B cell (primary cell): Measurements from ENCODE around the gene PLCD3. TPM values are rescaled to one million over a fixed set of nuclear protein-coding genes. Genes with fewer than 3 reads are reported as not detected.

ENCODE experiments used
- ATAC-seq: fragments of 200-7000 bp; cut with Tn5 transposase; one replicate; pipeline ENCODE4 v1.10.0; 2021; ENCODE audit warnings: low read depth, mild to moderate bottlenecking, moderate number of reproducible peaks, moderate library complexity
- CTCF ChIA-PET: fragments of 350-600 bp; sonication (Branson Sonifier 250); formaldehyde crosslinking; loops from one replicate; lab custom pipeline; 2021; ENCODE audit warnings: antibody characterized with exemption, inconsistent platforms; lab: Charles Lee
- POLR2A ChIA-PET: fragments of 350-600 bp; sonication (Branson Sonifier 250); formaldehyde crosslinking; loops from one replicate; lab custom pipeline; 2021; ENCODE audit warnings: antibody characterized with exemption; lab: Charles Lee
- DNase-seq: peaks from one replicate; pipeline ENCODE4 v3.0.0; 2013
- H2AFZ ChIP-seq: 2 replicates; pipeline ENCODE4 v1.6.1; 2012; ENCODE audit warnings: mild to moderate bottlenecking, low read depth, low read length; ENCODE audit not compliant: insufficient read depth, poor library complexity, severe bottlenecking
- H3K27ac ChIP-seq, 2 donors: 1 replicate in 1 of 2; 2 replicates in 1 of 2; pipeline ENCODE4 v1.5.1; 2012 to 2013; ENCODE audit warnings: low read length in 2 of 2, mild to moderate bottlenecking in 2 of 2, moderate library complexity in 1 of 2
- H3K27me3 ChIP-seq, 4 experiments: fragments of 200-600 bp in 1 of 4; sonication (generic) in 1 of 4; replicated peaks in 1 of 4; 1 replicate in 2 of 4; 2 replicates in 2 of 4; pipeline versions ENCODE4 v1.6.1 to v1.7.0; 2013 to 2016; ENCODE audit warnings: low read length in 3 of 4, mild to moderate bottlenecking in 2 of 4, mixed read lengths in 1 of 4, moderate library complexity in 1 of 4; ENCODE audit not compliant: insufficient read depth in 4 of 4, control insufficient read depth in 3 of 4; ENCODE audit errors: control extremely low read depth in 1 of 4
- H3K36me3 ChIP-seq, 2 experiments: replicated peaks in 1 of 2; 1 replicate in 1 of 2; 2 replicates in 1 of 2; pipeline versions ENCODE4 v1.6.1 to v1.7.1; 2013; ENCODE audit warnings: low read length in 1 of 2; ENCODE audit not compliant: insufficient read depth in 2 of 2, control insufficient read depth in 1 of 2; ENCODE audit errors: control extremely low read depth in 1 of 2, extremely low read depth in 1 of 2
- H3K4me1 ChIP-seq, 2 donors: fragments of 200-600 bp in 1 of 2; sonication (generic) in 1 of 2; 1 replicate in 1 of 2; 2 replicates in 1 of 2; pipeline versions ENCODE4 v1.5.1 to v1.6.1; 2013 to 2017; ENCODE audit warnings: low read length in 2 of 2; ENCODE audit not compliant: control insufficient read depth in 2 of 2, insufficient read depth in 2 of 2
- H3K4me2 ChIP-seq: replicated peaks from 2 replicates; pipeline ENCODE3; 2012; ENCODE audit warnings: mild to moderate bottlenecking, low read depth, low read length; ENCODE audit not compliant: poor library complexity, severe bottlenecking
- H3K4me3 ChIP-seq, 5 experiments: fragments of 200-600 bp in 1 of 5; sonication (generic) in 1 of 5; 1 replicate in 3 of 5; 2 replicates in 2 of 5; pipeline versions ENCODE4 v1.5.1 to v1.7.0; 2011 to 2016; ENCODE audit warnings: low read length in 4 of 5, mild to moderate bottlenecking in 4 of 5, low read depth in 2 of 5, control low read depth in 1 of 5, moderate library complexity in 1 of 5; ENCODE audit not compliant: insufficient read depth in 1 of 5; ENCODE audit errors: control extremely low read depth in 1 of 5, extremely low read depth in 1 of 5
- H3K79me2 ChIP-seq: fragments of 200-600 bp; sonication (generic); one replicate; pipeline ENCODE4 v1.6.0; 2016; ENCODE audit warnings: low read length; ENCODE audit not compliant: control insufficient read depth, insufficient read depth
- H3K9ac ChIP-seq: fragments of 200-600 bp; sonication (generic); 2 replicates; pipeline ENCODE4 v1.6.1; 2017; ENCODE audit warnings: mild to moderate bottlenecking, low read length, moderate library complexity
- H3K9me3 ChIP-seq, 3 donors: one replicate each; pipeline versions ENCODE4 v1.6.1 to v1.7.1; 2013; ENCODE audit warnings: low read length in 2 of 3; ENCODE audit not compliant: control insufficient read depth in 2 of 3, insufficient read depth in 1 of 3; ENCODE audit errors: control extremely low read depth in 1 of 3
- H4K20me1 ChIP-seq: 2 replicates; pipeline ENCODE4 v1.6.0; 2012; ENCODE audit warnings: mild to moderate bottlenecking, low read length; ENCODE audit not compliant: insufficient read depth, control insufficient read depth, poor library complexity, severe bottlenecking
- H3K27ac Mint-ChIP-seq: one replicate; pipeline ENCODE4 v1.8.0; 2021; ENCODE audit warnings: mixed read lengths
- H3K27me3 Mint-ChIP-seq: one replicate; pipeline ENCODE4 v1.8.0; 2021; ENCODE audit warnings: mixed read lengths
- H3K4me1 Mint-ChIP-seq: one replicate; pipeline ENCODE4 v1.8.0; 2021; ENCODE audit warnings: mixed read lengths
- H3K4me3 Mint-ChIP-seq: one replicate; pipeline ENCODE4 v1.8.0; 2021; ENCODE audit warnings: mixed read lengths
- H3K9me3 Mint-ChIP-seq: one replicate; pipeline ENCODE4 v1.8.0; 2022; ENCODE audit warnings: mixed read lengths; ENCODE audit not compliant: insufficient read depth
- EZH2 ChIP-seq: IDR thresholded peaks from 2 replicates; pipeline ENCODE4 v1.6.1; 2012; ENCODE audit warnings: borderline replicate concordance, low read depth, mild to moderate bottlenecking, moderate library complexity, low read length; ENCODE audit not compliant: insufficient read depth, poor library complexity, severe bottlenecking
- WGBS: methylation state at CpG from one replicate; pipeline ENCODE4 v1.1.5; 2013; ENCODE audit warnings: missing lambda C conversion rate; ENCODE audit not compliant: insufficient coverage; 5-methylcytosine and 5-hydroxymethylcytosine counted together
- intact Hi-C: fragments of 100-400 bp; cut with micrococcal nuclease; formaldehyde crosslinking; loops from one replicate; pipeline ENCODE4 v1.10.0; 2022
- polyA plus RNA-seq: library from polyadenylated mRNA; depleted of rRNA; stranded (reverse); fragments of >200 nt; gene quantifications from 2 replicates; pipeline ENCODE4 v1.2.3, GENCODE V29; 2012
- total RNA-seq, 2 donors: library from RNA; stranded (reverse); fragments of 120-200 nt in 1 of 2; gene quantifications; 1 replicate in 1 of 2; 2 replicates in 1 of 2; pipeline versions ENCODE4 v1.2.3 to v1.2.4, GENCODE V29; 2013 to 2022
- TF ChIP-seq, protein P1 (sequence below): fragments of 200-600 bp; IDR thresholded peaks from one replicate; pipeline ENCODE4 v1.8.0; 2022; ENCODE audit warnings: antibody characterized with exemption, mild to moderate bottlenecking

PLCD3 gene
- total and polyA plus RNA-seq, 2 donors (not counting 1 experiment from before 2014, with no cell fraction given): 0.54 to 2.2 TPM

DNA sequence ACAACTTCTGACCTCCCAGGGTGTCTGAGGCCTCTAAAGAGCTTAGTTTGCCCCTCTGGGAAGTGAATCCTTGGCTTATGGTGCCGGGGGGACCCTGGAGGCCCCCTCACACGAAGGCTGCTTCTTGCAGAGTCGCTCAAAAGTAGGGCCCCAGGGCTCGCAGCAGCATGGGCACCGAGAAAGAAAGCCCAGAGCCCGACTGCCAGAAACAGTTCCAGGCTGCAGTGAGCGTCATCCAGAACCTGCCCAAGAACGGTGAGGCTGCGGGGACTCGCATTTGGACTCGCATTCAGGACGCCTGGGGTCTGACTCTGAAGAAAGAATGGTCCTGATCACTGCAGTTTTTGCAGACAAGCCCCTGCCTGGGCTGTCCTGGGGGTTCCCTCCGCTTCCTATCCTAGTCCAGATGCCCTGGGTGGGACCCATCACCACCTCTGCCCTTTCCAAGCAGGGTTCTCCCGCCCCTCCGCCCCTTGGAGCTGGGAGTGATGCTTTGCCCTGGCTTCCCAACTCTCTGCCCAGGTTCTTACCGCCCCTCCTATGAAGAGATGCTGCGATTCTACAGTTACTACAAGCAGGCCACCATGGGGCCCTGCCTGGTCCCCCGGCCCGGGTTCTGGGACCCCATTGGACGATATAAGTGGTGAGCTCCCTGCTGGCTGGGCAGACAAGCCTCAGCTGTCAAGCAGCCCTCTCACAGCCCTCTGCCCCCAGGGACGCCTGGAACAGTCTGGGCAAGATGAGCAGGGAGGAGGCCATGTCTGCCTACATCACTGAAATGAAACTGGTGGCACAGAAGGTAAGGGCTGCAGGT lies 3.9 kb upstream of the PLCD3 start:
- 68% methylated on average over 21 of the region's 21 CpGs for WGBS
- peaks cover 3% of the 10 kb centered on the region for H3K27me3 Mint-ChIP-seq
- Histone ChIP-seq H2AFZ (peak overlapping the region; percentile 90), H3K4me3 (peak overlapping the region; percentile 35 to 96 (median 90)), H3K9me3 (no peaks in the 10 kb centered on the region), H4K20me1 (no peaks in the 10 kb centered on the region), H3K4me1 (peaks cover 17 to 24% of the 10 kb centered on the region in 2 donors), H3K27ac (peak overlapping the region; percentile 54 to 76), H3K4me2 (peak overlapping the region; percentile 86), H3K9ac (peak overlapping the region; percentile 87), H3K27me3 (peaks cover 0 to 5% (median 0%) of the 10 kb centered on the region in 4 experiments), H3K36me3 (peaks cover 0 to 12% of the 10 kb centered on the region in 2 experiments), H3K79me2 (peaks cover 18% of the 10 kb centered on the region)
- H3K4me3 Mint-ChIP-seq: peak overlapping the region; percentile 95
- ChIA-PET POLR2A (interaction anchor here (0.6 to 2.3 kb wide), 13 partner anchors 8 to 914 kb away, joined by 3 to 36 read pairs (median 6); partner anchors contain the start of genes FMNL1, HEXIM1, HEXIM2 and NMT1), CTCF (interaction anchor here (0.6 to 10.2 kb wide), 45 partner anchors 9 to 360 kb away, joined by 3 to 242 read pairs (median 6); partner anchors contain the start of genes FMNL1, HEXIM1, HEXIM2 and MAP3K14)
- peaks cover 23% of the 10 kb centered on the region for H3K4me1 Mint-ChIP-seq
- no peak for ATAC-seq
- TF ChIP-seq, protein P1, sequence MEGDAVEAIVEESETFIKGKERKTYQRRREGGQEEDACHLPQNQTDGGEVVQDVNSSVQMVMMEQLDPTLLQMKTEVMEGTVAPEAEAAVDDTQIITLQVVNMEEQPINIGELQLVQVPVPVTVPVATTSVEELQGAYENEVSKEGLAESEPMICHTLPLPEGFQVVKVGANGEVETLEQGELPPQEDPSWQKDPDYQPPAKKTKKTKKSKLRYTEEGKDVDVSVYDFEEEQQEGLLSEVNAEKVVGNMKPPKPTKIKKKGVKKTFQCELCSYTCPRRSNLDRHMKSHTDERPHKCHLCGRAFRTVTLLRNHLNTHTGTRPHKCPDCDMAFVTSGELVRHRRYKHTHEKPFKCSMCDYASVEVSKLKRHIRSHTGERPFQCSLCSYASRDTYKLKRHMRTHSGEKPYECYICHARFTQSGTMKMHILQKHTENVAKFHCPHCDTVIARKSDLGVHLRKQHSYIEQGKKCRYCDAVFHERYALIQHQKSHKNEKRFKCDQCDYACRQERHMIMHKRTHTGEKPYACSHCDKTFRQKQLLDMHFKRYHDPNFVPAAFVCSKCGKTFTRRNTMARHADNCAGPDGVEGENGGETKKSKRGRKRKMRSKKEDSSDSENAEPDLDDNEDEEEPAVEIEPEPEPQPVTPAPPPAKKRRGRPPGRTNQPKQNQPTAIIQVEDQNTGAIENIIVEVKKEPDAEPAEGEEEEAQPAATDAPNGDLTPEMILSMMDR: no peak
- TF ChIP-seq EZH2: no peak
- peak overlapping the region; percentile 87 for H3K27ac Mint-ChIP-seq
- H3K9me3 Mint-ChIP-seq: no peaks in the 10 kb centered on the region
- DNase-seq: no peak
- intact Hi-C loops: loop anchor here (1.0 to 2.0 kb wide), 7 partner anchors 12 to 189 kb away; partner anchors contain the start of genes HEXIM1, HEXIM2, KIF18B and NMT1
